SK-N-SH (cell line): ENCODE data around the gene AACS. TPM values are rescaled to one million over a fixed set of nuclear protein-coding genes. Genes with fewer than 3 reads are reported as not detected.
"Not testable (repeated sequence)": the region's sequence is repeated elsewhere in the genome, so short reads cannot be mapped to it uniquely, and the experiment has no call there.

Experiments
- CTCF ChIA-PET: fragments of 300-600, 350-600 bp; formaldehyde crosslinking; extraction: SDS; loops from one replicate; lab custom pipeline; 2021; lab: Yijun Ruan, JAX
- POLR2A ChIA-PET: fragments of 350-600 bp; sonication (Branson Sonifier 250); formaldehyde crosslinking; extraction: SDS; loops from one replicate; lab custom pipeline; 2020; ENCODE audit warnings: antibody characterized with exemption, inconsistent platforms; lab: Yijun Ruan, JAX
- DNase-seq: peaks from one replicate; pipeline ENCODE4 v3.0.0; 2012
- H2AFZ ChIP-seq: fragments of 200-600 bp; sonication (generic); 2 replicates; pipeline ENCODE4 v1.8.1; 2016; ENCODE audit warnings: antibody characterized with exemption, mild to moderate bottlenecking, low read depth
- H3F3A ChIP-seq: fragments of 200-600 bp; sonication (generic); replicated peaks from 2 replicates; pipeline ENCODE3; 2016; ENCODE audit warnings: antibody characterized with exemption, mild to moderate bottlenecking; ENCODE audit not compliant: insufficient read depth
- H3K27ac ChIP-seq, 2 experiments: fragments of 200-500 bp in 1 of 2; fragments of 200-600 bp in 1 of 2; sonication (Bioruptor generic) in 1 of 2; sonication (generic), shearing (Covaris generic) in 1 of 2; 2 replicates each; pipeline versions ENCODE4 v1.5.1 to v1.6.1; 2014 to 2016; ENCODE audit warnings: low read depth in 2 of 2, inconsistent platforms in 1 of 2, low read length in 1 of 2, mild to moderate bottlenecking in 1 of 2, mixed read lengths in 1 of 2
- H3K27me3 ChIP-seq: fragments of 200-600 bp; sonication (generic), shearing (Covaris generic); 2 replicates; pipeline ENCODE4 v1.6.1; 2016; ENCODE audit warnings: mixed run types; ENCODE audit not compliant: insufficient read depth
- H3K36me3 ChIP-seq, 2 experiments: fragments of 200-500 bp in 1 of 2; fragments of 200-600 bp in 1 of 2; sonication (Bioruptor generic) in 1 of 2; sonication (generic) in 1 of 2; replicated peaks in 1 of 2; 2 replicates each; pipeline versions ENCODE3 to v1.5.1; 2014 to 2016; ENCODE audit warnings: low read length in 1 of 2, mild to moderate bottlenecking in 1 of 2; ENCODE audit not compliant: insufficient read depth in 2 of 2, control insufficient read depth in 1 of 2
- H3K4me1 ChIP-seq, 2 experiments: fragments of 200-500 bp in 1 of 2; fragments of 200-600 bp in 1 of 2; sonication (Bioruptor generic) in 1 of 2; sonication (generic), shearing (Covaris generic) in 1 of 2; 2 replicates each; pipeline versions ENCODE4 v1.5.1 to v1.6.1; 2014 to 2016; ENCODE audit warnings: low read depth in 1 of 2, low read length in 1 of 2, mixed run types in 1 of 2; ENCODE audit not compliant: insufficient read depth in 2 of 2, control insufficient read depth in 1 of 2
- H3K4me2 ChIP-seq: fragments of 200-600 bp; sonication (generic), shearing (Covaris generic); 2 replicates; pipeline ENCODE4 v1.6.1; 2017; ENCODE audit warnings: mixed run types
- H3K4me3 ChIP-seq, 2 experiments: fragments of 200-500 bp in 1 of 2; fragments of 200-600 bp in 1 of 2; sonication (Bioruptor generic) in 1 of 2; sonication (generic), shearing (Covaris generic) in 1 of 2; 2 replicates each; pipeline versions ENCODE4 v1.5.1 to v1.8.1; 2014 to 2016; ENCODE audit warnings: low read depth in 2 of 2, inconsistent platforms in 1 of 2, low read length in 1 of 2, mild to moderate bottlenecking in 1 of 2, mixed read lengths in 1 of 2, moderate library complexity in 1 of 2
- H3K79me2 ChIP-seq: fragments of 200-600 bp; sonication (generic); 2 replicates; pipeline ENCODE4 v1.8.1; 2017; ENCODE audit warnings: mild to moderate bottlenecking; ENCODE audit not compliant: insufficient read depth
- H3K9ac ChIP-seq: fragments of 200-600 bp; sonication (generic); 2 replicates; pipeline ENCODE4 v1.6.1; 2017; ENCODE audit warnings: mixed run types
- H3K9me2 ChIP-seq: fragments of 200-600 bp; sonication (generic); 2 replicates; pipeline ENCODE4 v1.6.1; 2017; ENCODE audit warnings: mixed run types
- H3K9me3 ChIP-seq: fragments of 200-600 bp; sonication (generic); 2 replicates; pipeline ENCODE4 v1.6.1; 2017; ENCODE audit warnings: mixed run types, mild to moderate bottlenecking, moderate library complexity
- H4K20me1 ChIP-seq: fragments of 200-600 bp; sonication (generic); 2 replicates; pipeline ENCODE4 v1.6.1; 2017; ENCODE audit warnings: mild to moderate bottlenecking, mixed run types; ENCODE audit not compliant: insufficient read depth
- CHD2 ChIP-seq: fragments of 150-350 bp; IDR thresholded peaks from 2 replicates; pipeline ENCODE4 v1.6.1; 2018; ENCODE audit warnings: low read length; ENCODE audit not compliant: partially characterized antibody
- FOSL2 ChIP-seq: IDR thresholded peaks from 2 replicates; pipeline ENCODE4 v1.4.0; 2012; ENCODE audit warnings: low read depth, mild to moderate bottlenecking, moderate library complexity, borderline replicate concordance
- FOXJ3 ChIP-seq: sonication (generic); formaldehyde crosslinking; IDR thresholded peaks from 2 replicates; pipeline ENCODE4 v1.5.1; 2020; ENCODE audit warnings: mild to moderate bottlenecking, missing genetic modification reagents
- GABPA ChIP-seq: IDR thresholded peaks from 2 replicates; pipeline ENCODE4 v1.4.0; 2012; ENCODE audit warnings: low read depth, mild to moderate bottlenecking
- IRF3 ChIP-seq: fragments of 150-350 bp; IDR thresholded peaks from 2 replicates; pipeline ENCODE4 v1.6.1; 2016; ENCODE audit warnings: mild to moderate bottlenecking, low read depth, low read length
- JUND ChIP-seq: IDR thresholded peaks from 2 replicates; pipeline ENCODE4 v1.4.0; 2012
- MEF2A ChIP-seq: IDR thresholded peaks from 2 replicates; pipeline ENCODE4 v1.4.0; 2012; ENCODE audit warnings: low read depth, borderline replicate concordance
- NFIC ChIP-seq: IDR thresholded peaks from 2 replicates; pipeline ENCODE4 v1.4.0; 2012; ENCODE audit warnings: borderline replicate concordance
- POLR2AphosphoS5 ChIP-seq: IDR thresholded peaks from 2 replicates; pipeline ENCODE4 v1.6.1; 2012; ENCODE audit warnings: low read depth, low read length
- RCOR1 ChIP-seq: fragments of 150-350 bp; IDR thresholded peaks from 2 replicates; pipeline ENCODE4 v1.6.1; 2017; ENCODE audit warnings: antibody characterized with exemption, low read length
- TAF1 ChIP-seq: IDR thresholded peaks from 2 replicates; pipeline ENCODE4 v1.6.1; 2012; ENCODE audit warnings: low read depth, mild to moderate bottlenecking, low read length, moderate library complexity, borderline replicate concordance
- TEAD4 ChIP-seq: IDR thresholded peaks from 2 replicates; pipeline ENCODE4 v1.4.0; 2012; ENCODE audit warnings: mild to moderate bottlenecking, borderline replicate concordance; ENCODE audit not compliant: insufficient read depth
- USF1 ChIP-seq: IDR thresholded peaks from 2 replicates; pipeline ENCODE4 v1.4.0; 2012; ENCODE audit warnings: low read depth, borderline replicate concordance
- USF2 ChIP-seq: fragments of 150-350 bp; IDR thresholded peaks from 2 replicates; pipeline ENCODE4 v1.6.1; 2017; ENCODE audit warnings: antibody characterized with exemption, low read length, low read depth, borderline replicate concordance
- YY1 ChIP-seq: IDR thresholded peaks from 2 replicates; pipeline ENCODE4 v1.4.0; 2012; ENCODE audit warnings: low read depth, mild to moderate bottlenecking
- whole genome bisulfite sequencing: methylation state at CpG from one replicate; pipeline ENCODE4 v1.1.6; 2017; ENCODE audit warnings: low lambda C conversion rate; 5-methylcytosine and 5-hydroxymethylcytosine counted together
- polyA plus RNA-seq, 3 experiments: library from polyadenylated mRNA; depleted of rRNA; stranded (reverse); fragments of >200 nt; gene quantifications; 2 replicates each; pipeline ENCODE4 v1.2.3, GENCODE V29; 2012

The AACS gene
- polyA plus RNA-seq, 1 of the 3 experiments (the other 2 are of a cell fraction), result 17.3 TPM

- no peak for TF ChIP-seq IRF3
- TF ChIP-seq FOSL2, result no peak
- TF ChIP-seq TAF1, result no peak
- TF ChIP-seq RCOR1, result no peak
- no peak for TF ChIP-seq POLR2AphosphoS5
- no peak for TF ChIP-seq NFIC
- no peak for TF ChIP-seq FOXJ3
These were observed 16.2 kb downstream of the AACS start (continued) for GRCh38 chr12:125081427-125081826.

- ChIA-PET POLR2A (no interaction called here), CTCF (no interaction called here)
These were observed 17.8 kb downstream of the AACS start for GRCh38 chr12:125083072-125083471.

GRCh38 chr12:125088199-125088598 lies 23.0 kb downstream of the AACS start:
- H3K9me3 ChIP-seq, H2AFZ ChIP-seq, H3K9ac ChIP-seq, DNase-seq, H4K20me1 ChIP-seq, H3K79me2 ChIP-seq, H3K4me1 ChIP-seq, POLR2A ChIA-PET, H3K4me2 ChIP-seq, H3K27ac ChIP-seq, H3F3A ChIP-seq, H3K9me2 ChIP-seq, H3K4me3 ChIP-seq, H3K27me3 ChIP-seq: not testable (repeated sequence)
- peaks cover 0 to 23% of the 10 kb centered on the region in 2 experiments for H3K36me3 ChIP-seq
- WGBS, result 92% methylated on average over 5 of the region's 6 CpGs
- CTCF ChIA-PET, result interaction anchor here (1.1 kb wide), 1 partner anchor 8 kb away, joined by 5 read pairs; no protein-coding TSS in a partner anchor

More at GRCh38 chr12:125083072-125083471, 17.8 kb downstream of the AACS start:
- no peak overlapping the region for H3K4me2 ChIP-seq
- H3K9me2 ChIP-seq, result no peaks in the 10 kb centered on the region
- H3K4me1 ChIP-seq, result no peaks in the 10 kb centered on the region
- H3K9me3 ChIP-seq, result no peaks in the 10 kb centered on the region
- no peak overlapping the region for H3K4me3 ChIP-seq
- peaks cover 3 to 12% of the 10 kb centered on the region in 2 experiments for H3K36me3 ChIP-seq
- H3K27ac ChIP-seq, result no peak overlapping the region
- H3K9ac ChIP-seq, result no peak overlapping the region
- no peak for DNase-seq
- TF ChIP-seq NFIC (no peak), TAF1 (no peak), YY1 (no peak), JUND (no peak), TEAD4 (no peak), USF1 (no peak), USF2 (no peak), FOSL2 (no peak), CHD2 (no peak), MEF2A (no peak), GABPA (no peak)
- WGBS, result 81% methylated on average over 3 of the region's 6 CpGs
- no peak overlapping the region for H2AFZ ChIP-seq
- H3K27me3 ChIP-seq, result no peaks in the 10 kb centered on the region
- no peaks in the 10 kb centered on the region for H3F3A ChIP-seq
- H4K20me1 ChIP-seq, result no peaks in the 10 kb centered on the region
- no peaks in the 10 kb centered on the region for H3K79me2 ChIP-seq
